ENCODE measurements around the gene IL5. TPM values are rescaled to one million over a fixed set of nuclear protein-coding genes. Genes with fewer than 3 reads are reported as not detected.
A peak's percentile ranks its signal among the peaks of the same experiment; 100 is the strongest.
"Not testable (repeated sequence)": the region's sequence is repeated elsewhere in the genome, so short reads cannot be mapped to it uniquely, and the experiment has no call there.

The IL5 gene
- total RNA-seq, 2 donors from 2014 or later: not detected

DNA sequence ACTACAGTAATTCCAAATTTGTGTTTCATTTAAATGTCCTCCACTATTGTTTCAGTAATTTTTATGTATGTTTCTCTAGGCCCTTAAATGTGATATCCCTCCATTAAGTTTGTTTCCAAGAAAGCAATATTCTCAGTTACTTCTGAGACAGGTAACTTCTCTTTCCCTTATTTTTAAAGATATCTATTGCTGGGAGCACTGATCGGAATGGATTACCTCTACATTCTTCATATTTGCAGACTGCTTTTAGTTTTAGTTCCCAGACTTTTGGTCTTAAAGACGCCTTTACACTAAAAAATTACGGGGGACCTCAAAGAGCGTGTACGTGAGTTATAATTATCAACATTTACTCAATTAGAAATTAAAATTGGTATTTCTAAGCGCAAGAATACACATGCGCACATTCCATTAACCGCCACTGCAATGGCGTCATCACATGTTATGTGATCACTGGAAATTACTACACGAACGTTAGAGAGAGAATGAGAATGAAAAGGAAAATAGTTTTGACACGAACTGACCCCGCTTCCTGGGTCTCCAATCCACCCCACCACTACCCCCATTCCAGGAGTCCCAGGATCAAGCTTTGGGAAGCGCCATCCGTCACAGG lies 12.9 kb upstream of the IL5 start:
- no peaks in the 10 kb centered on the region for H3K27me3 Mint-ChIP-seq
- H3K4me1 Mint-ChIP-seq: peaks cover 20% of the 10 kb centered on the region
- no peak for DNase-seq
- H3K27ac Mint-ChIP-seq: peak overlapping the region; percentile 95
- H3K4me3 Mint-ChIP-seq: peak overlapping the region; percentile 95
- H3K9me3 ChIP-seq (ENCODE audit: control insufficient read depth, low read length, poor library complexity, severe bottlenecking): no peaks in the 10 kb centered on the region
- H3K36me3 Mint-ChIP-seq (ENCODE audit: low read depth): no peaks in the 10 kb centered on the region
- ATAC-seq: no peak

DNA sequence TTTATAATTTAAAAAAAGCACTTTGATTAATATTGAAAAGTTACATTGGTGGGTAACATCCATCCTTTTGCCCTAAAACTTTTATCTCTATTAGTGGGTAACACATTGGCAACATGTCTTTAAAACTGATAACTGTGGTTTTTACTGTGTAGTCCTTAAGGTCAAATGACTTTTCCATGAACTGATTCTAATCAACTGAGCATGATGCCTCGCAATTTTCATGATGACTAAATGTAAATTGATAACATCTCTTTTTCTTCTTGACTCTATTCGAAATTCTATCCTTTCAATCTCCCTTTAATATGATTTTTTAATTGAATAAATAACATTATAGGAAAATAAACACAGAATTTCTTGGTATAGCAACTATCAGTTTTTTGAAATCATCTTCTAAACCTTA lies 6.3 kb upstream of the IL5 start:
- no peak overlapping the region for H3K4me3 Mint-ChIP-seq

DNA sequence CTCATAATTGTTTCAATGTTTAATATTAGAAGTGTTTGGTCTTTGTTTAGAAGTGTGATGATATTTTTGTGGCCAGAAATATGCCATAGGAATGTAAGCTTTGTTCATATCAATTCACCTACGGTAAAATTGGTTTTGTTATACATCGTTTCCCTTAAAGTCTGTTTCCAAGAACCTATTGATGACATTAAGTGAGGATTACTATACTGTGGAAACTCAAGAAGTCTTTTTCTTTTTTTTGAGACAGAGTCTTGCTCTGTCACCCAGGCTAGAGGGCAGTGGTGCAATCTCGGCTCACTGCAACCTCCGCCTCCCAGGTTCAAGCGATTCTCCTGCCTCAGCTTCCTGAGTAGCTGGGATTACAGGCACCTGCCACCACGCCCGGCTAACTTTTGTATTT lies 5.5 kb upstream of the IL5 start:
- ATAC-seq; H3K27ac Mint-ChIP-seq; DNase-seq; H3K36me3 Mint-ChIP-seq (ENCODE audit: low read depth); H3K9me3 ChIP-seq (ENCODE audit: control insufficient read depth, low read length, poor library complexity, severe bottlenecking); H3K4me3 Mint-ChIP-seq; H3K4me1 Mint-ChIP-seq: not testable (repeated sequence)
- peaks cover 11% of the 10 kb centered on the region for H3K27me3 Mint-ChIP-seq

More for the DNA sequence above, 6.3 kb upstream of the IL5 start:
- Mint-ChIP-seq H3K27me3 (peaks cover 6% of the 10 kb centered on the region), H3K27ac (no peak overlapping the region), H3K36me3 (ENCODE audit: low read depth) (no peaks in the 10 kb centered on the region), H3K4me1 (no peaks in the 10 kb centered on the region)
- no peak for DNase-seq
- no peak for ATAC-seq
- H3K9me3 ChIP-seq (ENCODE audit: control insufficient read depth, low read length, poor library complexity, severe bottlenecking): no peaks in the 10 kb centered on the region

DNA sequence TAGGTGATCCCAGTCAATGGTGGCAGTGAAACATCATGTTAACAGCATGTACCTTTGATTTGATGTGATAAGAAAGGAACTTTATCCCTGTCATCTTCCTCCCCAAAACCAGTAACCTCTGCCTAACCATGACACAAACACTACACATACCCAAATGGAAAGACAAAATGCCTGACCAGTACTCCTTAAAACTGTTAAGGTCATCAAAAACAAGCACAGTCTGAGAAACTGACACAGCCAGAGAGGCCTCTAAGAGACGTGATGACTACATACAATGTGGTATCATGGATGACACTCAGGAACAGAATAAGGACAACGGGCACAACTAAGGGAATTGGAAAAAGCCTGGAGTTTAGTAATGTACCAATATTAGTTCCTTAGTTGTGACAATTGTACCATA lies 3.9 kb upstream of the IL5 start:
- peaks cover 13% of the 10 kb centered on the region for H3K27me3 Mint-ChIP-seq
- ATAC-seq (no peak), DNase-seq (no peak)
- no peak overlapping the region for H3K27ac Mint-ChIP-seq
- no peaks in the 10 kb centered on the region for H3K4me1 Mint-ChIP-seq
- no peaks in the 10 kb centered on the region for H3K36me3 Mint-ChIP-seq (ENCODE audit: low read depth)
- no peak overlapping the region for H3K4me3 Mint-ChIP-seq
- H3K9me3 ChIP-seq (ENCODE audit: control insufficient read depth, low read length, poor library complexity, severe bottlenecking): no peaks in the 10 kb centered on the region

DNA sequence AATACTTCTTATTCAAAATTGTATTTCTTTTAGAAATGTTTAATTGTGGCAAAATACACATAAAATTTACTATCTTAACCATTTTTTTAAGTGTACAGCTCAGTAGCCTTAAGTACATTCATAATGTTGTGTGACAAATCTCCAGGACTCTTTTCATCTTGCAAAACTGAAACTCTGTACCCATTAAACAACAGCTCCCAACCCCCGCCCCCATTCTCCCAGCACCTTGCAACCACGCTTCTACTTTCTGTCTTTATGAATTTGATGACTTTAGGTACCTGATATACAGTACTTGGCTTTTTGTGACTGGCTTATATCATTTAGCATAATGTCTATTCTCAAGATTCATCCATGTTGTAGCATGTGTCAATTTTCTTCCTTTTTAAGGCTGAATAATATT lies 2.8 kb upstream of the IL5 start:
- DNase-seq: no peak
- Mint-ChIP-seq H3K4me1 (no peaks in the 10 kb centered on the region), H3K27me3 (peaks cover 13% of the 10 kb centered on the region), H3K27ac (no peak overlapping the region), H3K36me3 (ENCODE audit: low read depth) (no peaks in the 10 kb centered on the region), H3K4me3 (no peak overlapping the region)
- no peak for ATAC-seq
- H3K9me3 ChIP-seq (ENCODE audit: control insufficient read depth, low read length, poor library complexity, severe bottlenecking): no peaks in the 10 kb centered on the region

DNA sequence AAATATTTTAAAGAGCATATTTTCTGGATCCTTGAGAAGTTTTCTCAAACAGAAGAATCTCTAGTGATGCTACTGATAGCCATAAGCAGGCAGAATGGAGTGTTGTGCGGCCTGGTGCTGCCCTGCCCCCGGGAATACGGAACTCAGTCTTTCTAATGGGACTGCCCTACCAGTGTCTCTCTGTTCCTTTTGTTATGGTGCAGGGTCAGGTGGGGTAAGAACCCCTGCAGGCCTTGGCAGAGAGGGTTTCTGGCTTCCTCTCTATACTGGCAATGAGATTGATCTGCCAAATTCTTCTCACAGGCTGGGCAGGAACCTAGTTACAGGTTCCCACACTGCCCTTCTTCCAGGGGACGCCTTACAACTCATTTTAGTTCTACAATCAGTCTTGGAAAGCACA lies 2.6 kb downstream of the IL5 start:
- Mint-ChIP-seq H3K4me1 (peaks cover 9% of the 10 kb centered on the region), H3K4me3 (no peak overlapping the region), H3K27me3 (peaks cover 16% of the 10 kb centered on the region), H3K36me3 (ENCODE audit: low read depth) (peaks cover 2% of the 10 kb centered on the region), H3K27ac (no peak overlapping the region)
- ATAC-seq: no peak
- H3K9me3 ChIP-seq (ENCODE audit: control insufficient read depth, low read length, poor library complexity, severe bottlenecking): no peaks in the 10 kb centered on the region
- no peak for DNase-seq

DNA sequence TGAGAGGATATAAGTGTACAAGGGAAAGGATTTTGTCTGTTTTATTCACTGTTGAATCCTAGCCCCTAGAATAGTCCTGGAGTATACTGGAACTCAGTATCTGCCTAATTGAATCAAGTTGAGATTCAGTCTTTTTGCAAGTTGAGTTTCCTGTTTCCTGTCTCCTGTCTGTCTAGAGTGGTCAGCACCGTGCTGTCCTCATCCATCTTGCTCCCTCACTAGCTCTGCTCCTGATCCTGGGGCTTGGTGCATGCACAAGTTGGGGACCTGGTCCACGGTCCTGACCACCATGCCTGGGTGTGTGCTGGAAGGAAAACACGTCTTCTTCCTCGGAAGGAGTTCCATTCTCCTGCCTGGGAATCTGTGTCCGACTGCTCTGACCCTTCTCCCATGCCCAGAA lies 3.2 kb downstream of the IL5 start:
- H3K4me1 Mint-ChIP-seq: peaks cover 9% of the 10 kb centered on the region

DNA sequence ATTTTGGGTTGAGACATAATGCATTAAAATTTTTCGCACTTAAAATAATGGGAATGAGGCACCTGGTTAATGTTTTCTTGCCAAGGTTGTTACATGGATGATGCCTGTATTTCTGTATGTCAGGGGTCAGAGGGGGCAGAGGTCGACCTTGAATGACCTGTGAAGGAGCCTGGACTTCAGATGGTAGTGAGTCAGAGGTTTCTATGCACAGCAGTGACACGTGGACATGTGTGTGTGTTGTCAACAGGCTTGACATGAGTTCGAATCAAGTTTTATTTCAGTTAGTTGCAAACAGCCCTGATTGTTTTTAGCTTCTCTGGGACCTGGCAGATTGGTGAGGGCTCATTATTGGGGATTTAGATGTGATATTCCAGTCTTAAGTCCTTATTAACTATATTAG lies 3.6 kb downstream of the IL5 start:
- Mint-ChIP-seq H3K27ac (no peak overlapping the region), H3K36me3 (ENCODE audit: low read depth) (peaks cover 2% of the 10 kb centered on the region), H3K4me3 (no peak overlapping the region), H3K4me1 (peaks cover 9% of the 10 kb centered on the region), H3K27me3 (peaks cover 26% of the 10 kb centered on the region)
- ATAC-seq: no peak
- no peaks in the 10 kb centered on the region for H3K9me3 ChIP-seq (ENCODE audit: control insufficient read depth, low read length, poor library complexity, severe bottlenecking)
- DNase-seq: no peak

More for the DNA sequence above, 3.2 kb downstream of the IL5 start:
- ATAC-seq (no peak), DNase-seq (no peak)
- no peak overlapping the region for H3K27ac Mint-ChIP-seq
- no peaks in the 10 kb centered on the region for H3K9me3 ChIP-seq (ENCODE audit: control insufficient read depth, low read length, poor library complexity, severe bottlenecking)
- H3K4me3 Mint-ChIP-seq: no peak overlapping the region
- H3K36me3 Mint-ChIP-seq (ENCODE audit: low read depth): peaks cover 2% of the 10 kb centered on the region
- peaks cover 22% of the 10 kb centered on the region for H3K27me3 Mint-ChIP-seq

DNA sequence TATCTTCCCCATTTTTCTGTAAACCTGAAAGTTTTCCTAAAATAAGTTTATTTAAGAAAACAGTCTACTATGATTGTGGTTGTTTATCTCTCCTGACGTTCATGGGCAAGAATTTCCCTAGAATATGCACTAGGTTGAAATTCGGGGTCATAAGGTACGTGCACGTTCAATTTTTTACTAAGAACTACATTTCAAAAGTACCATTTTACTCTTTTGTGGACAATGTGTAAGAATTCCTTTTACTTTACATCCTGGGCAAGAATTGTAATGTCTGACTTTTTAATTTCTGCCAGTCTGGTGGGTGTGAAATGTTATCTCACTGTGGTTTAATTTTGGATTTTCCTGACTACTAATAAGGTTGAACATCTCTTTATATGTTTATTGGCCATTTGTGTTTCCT lies 12.4 kb downstream of the IL5 start:
- no peak overlapping the region for H3K27ac Mint-ChIP-seq

DNA sequence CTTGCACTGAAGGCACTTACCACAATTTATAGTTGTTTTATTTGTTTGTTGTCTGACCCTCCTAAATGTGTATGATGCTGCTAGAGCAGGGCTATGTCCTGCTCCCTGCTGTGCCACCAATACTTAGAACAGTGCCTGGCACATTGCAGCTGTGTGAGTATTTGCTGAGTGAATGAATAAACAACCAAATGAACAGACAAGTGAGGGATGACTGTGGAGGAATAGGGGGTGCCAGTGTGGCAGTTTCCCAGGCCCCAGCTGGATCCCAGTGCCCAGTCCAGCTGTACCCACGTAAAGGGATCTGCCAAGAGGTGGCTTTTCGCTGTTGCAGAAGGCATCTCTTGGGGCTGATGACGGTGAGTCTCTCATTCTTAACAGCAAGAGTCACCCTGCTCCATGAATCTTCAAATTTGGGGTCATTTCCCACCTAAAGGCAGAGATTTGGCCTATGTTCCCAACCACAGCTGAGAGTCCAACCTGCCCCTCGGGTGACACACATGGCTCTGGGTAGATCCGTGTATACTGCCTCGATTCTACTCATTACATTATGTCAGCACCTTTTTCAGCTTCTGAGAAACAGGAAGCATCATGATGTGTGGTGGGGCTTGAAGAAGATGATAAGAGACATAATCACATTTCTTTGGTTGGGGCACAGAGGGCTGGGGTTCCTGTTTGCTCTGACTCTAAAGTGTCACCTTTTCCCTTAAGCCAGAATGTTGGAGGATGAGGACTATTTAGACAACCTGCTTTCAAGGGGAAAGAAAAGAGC lies 14.3 kb downstream of the IL5 start:
- H3K9me3 ChIP-seq (ENCODE audit: control insufficient read depth, low read length, poor library complexity, severe bottlenecking): no peaks in the 10 kb centered on the region
- Mint-ChIP-seq H3K4me3 (no peak overlapping the region), H3K27ac (peak overlapping the region; percentile 74), H3K27me3 (peaks cover 21% of the 10 kb centered on the region), H3K36me3 (ENCODE audit: low read depth) (peaks cover 3% of the 10 kb centered on the region), H3K4me1 (peaks cover 22% of the 10 kb centered on the region)
- ATAC-seq (peak; percentile 68), DNase-seq (no peak)

More for the DNA sequence above, 12.4 kb downstream of the IL5 start:
- no peaks in the 10 kb centered on the region for H3K9me3 ChIP-seq (ENCODE audit: control insufficient read depth, low read length, poor library complexity, severe bottlenecking)
- Mint-ChIP-seq H3K4me1 (peaks cover 21% of the 10 kb centered on the region), H3K36me3 (ENCODE audit: low read depth) (peaks cover 5% of the 10 kb centered on the region), H3K27me3 (peaks cover 36% of the 10 kb centered on the region), H3K4me3 (no peak overlapping the region)
- DNase-seq: no peak
- ATAC-seq: no peak

DNA sequence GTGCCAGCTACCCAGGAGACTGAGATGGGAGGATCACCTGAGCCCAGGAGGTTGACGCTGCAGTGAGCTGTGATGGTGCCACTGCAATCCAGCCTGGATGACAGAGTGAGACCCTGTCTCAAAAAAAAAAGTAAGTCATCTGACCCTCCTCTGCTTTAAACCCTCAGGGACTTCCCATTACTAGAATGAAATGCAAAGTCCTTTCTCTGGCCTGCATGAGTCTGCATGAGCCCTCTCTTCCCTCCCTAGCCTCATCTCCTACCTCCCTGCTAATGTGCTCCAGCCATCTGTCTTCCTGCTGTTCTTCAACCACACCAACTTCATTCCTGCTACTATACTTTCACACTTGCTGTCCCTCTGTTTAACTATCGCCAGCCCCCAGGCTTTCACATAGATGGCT lies 15.3 kb downstream of the IL5 start:
- H3K4me1 Mint-ChIP-seq: peaks cover 22% of the 10 kb centered on the region
- no peak overlapping the region for H3K4me3 Mint-ChIP-seq
- H3K36me3 Mint-ChIP-seq (ENCODE audit: low read depth): peaks cover 3% of the 10 kb centered on the region
- DNase-seq (no peak), ATAC-seq (no peak)
- no peak overlapping the region for H3K27ac Mint-ChIP-seq
- H3K27me3 Mint-ChIP-seq: peaks cover 21% of the 10 kb centered on the region
- no peaks in the 10 kb centered on the region for H3K9me3 ChIP-seq (ENCODE audit: control insufficient read depth, low read length, poor library complexity, severe bottlenecking)

DNA sequence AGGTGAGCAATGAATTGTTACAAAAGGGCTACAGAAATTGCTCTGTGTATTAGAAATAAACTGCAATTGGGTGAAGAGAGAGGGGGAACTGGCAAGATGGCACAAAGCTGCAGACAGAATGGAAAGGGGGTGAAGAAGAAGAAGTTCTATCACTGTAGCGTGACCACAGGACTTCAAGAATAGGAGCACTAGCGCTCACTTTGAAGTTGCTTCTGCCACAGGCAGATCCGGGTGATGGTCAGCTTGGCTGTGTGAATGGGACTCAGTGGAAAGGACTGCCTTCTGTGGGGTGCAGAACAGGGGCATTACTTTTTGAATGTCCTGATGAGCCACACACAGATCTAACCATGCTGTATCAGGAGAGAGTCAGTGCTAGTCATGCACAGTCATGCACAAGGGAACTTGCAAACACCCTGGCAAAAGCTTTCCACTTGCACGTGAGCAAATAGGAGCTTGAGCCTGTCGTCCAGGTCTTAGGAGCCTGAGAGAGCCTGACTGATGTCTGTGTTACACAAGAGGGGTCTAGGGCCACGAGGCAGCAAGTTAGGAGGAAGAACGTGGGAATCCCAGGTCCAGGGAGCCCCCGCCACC lies 16.3 kb downstream of the IL5 start:
- ATAC-seq: no peak
- peaks cover 22% of the 10 kb centered on the region for H3K4me1 Mint-ChIP-seq

DNA sequence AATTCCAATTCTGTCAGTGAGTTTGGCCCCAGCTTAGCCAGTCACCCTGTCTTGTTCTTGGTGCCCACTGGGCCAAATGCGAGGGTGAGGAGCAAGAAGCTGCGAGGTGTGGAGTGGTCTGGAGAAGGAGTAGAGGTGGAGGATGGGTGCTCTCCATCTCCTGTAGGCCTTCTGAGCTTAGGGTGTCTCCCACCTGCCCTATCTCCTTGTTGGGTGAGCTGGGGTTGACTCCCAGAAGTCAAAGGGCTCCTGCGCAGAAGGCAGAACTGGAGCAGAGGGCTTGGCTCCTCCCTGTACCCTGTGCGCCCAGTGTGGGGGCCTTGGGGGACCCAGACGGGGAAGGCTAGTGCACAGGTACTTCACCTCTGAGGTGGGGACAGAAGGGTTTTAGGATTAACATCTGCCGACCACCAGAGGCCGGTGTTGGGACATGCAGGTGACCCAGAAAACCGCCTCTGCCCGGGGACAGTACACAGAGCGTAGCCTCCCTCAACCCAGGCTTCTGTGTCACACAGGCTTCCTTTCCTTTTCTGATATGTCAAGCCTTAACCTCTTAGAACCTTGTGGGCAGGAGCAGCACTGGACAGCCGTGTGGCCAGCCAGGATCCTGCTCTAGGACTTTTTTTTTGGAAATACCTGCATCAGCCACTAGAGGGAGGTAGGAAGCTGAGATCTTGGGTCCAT lies 16.9 kb downstream of the IL5 start:
- Mint-ChIP-seq H3K27me3 (peaks cover 5% of the 10 kb centered on the region), H3K36me3 (ENCODE audit: low read depth) (peaks cover 3% of the 10 kb centered on the region), H3K27ac (peak overlapping the region; percentile 79), H3K4me3 (peak overlapping the region; percentile 69), H3K4me1 (peaks cover 21% of the 10 kb centered on the region)
- ATAC-seq: peak; percentile 76
- peaks cover under 1% of the 10 kb centered on the region for H3K9me3 ChIP-seq (ENCODE audit: control insufficient read depth, low read length, poor library complexity, severe bottlenecking)
- peak in 1 of 3 donors; percentile 33 for DNase-seq

More for the DNA sequence above, 16.3 kb downstream of the IL5 start:
- Mint-ChIP-seq H3K36me3 (ENCODE audit: low read depth) (peaks cover 3% of the 10 kb centered on the region), H3K27ac (peak overlapping the region; percentile 79), H3K27me3 (peaks cover 12% of the 10 kb centered on the region), H3K4me3 (peak overlapping the region; percentile 69)
- no peak for DNase-seq
- H3K9me3 ChIP-seq (ENCODE audit: control insufficient read depth, low read length, poor library complexity, severe bottlenecking): no peaks in the 10 kb centered on the region
